Stimulated activated CD4-positive, alpha-beta T cell treated with anti-CD3 and anti-CD28 coated beads, Interleukin-4, amount 100 ng/mL, for 24 hours (primary cell): ENCODE data around the gene AZU1.

Experiments used
- DNase-seq: peaks from one replicate; pipeline ENCODE4 v3.0.0-alpha.2; 2020

The AZU1 gene

DNA sequence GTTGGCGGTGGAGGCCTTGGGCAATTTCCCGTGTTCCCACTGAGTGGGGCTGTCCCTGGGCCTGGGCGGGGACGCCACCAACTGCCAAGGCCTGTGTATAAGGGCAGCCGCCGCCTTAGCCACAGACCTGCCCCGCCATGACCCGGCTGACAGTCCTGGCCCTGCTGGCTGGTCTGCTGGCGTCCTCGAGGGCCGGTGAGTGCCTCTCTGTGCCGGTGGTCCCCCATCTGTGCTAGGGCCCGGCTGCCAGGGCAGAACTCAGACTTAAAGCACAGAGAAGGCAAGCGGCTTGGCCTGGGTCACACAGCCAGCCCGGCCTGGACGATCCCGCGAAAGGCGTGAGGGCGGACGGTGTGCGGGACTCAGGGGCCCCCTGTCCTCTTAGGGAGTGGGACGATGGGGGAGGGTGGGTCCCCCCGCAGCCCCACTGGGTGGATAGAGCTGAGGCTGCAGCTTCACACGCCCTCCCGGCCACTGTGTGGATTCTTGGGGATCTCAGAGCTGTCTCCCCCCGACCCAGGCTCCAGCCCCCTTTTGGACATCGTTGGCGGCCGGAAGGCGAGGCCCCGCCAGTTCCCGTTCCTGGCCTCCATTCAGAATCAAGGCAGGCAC lies at the start of gene AZU1:
AZU1 (plus strand) TSS at position 128 of the 612 bp plus-strand sequence; CDS start at position 138, 10 bp downstream.
- DNase-seq = no peak

DNA sequence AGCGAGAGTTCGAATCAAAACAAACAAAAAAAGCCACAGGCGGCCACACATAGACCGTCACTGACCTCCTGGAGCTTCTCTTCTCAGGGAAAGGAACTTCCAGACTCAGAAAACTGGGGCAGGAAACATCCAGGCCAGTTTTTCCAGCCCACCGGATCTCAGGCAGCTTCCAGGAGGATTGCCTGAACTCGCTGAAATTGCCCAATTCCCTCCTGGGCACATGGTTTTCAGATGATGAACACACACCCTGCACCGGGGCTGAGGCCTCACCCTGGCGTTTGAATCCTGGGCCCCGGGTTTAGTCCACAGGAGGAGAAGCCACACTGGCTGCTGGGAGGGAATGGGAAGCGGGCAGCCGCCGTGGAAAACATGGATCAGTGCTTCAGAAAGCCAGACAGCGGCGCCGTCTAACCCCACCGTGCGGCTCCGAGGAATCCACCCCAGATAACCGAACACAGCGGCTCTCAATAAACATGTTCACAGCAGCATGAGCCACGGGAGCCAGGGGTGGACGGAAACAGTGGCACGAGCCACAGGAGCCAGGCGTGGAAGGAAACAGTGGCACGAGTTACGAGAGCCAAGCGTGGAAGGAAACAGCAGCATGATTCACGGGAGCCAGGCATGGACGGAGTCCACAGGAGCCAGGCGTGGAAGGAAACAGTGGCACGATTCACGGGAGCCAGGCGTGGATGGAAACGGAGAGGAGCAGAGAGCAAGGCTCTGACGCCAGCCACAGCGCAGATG lies 48.6 kb upstream of the AZU1 start:
- no peak for DNase-seq

GRCh38 chr19:780935-781334 lies 46.7 kb upstream of the AZU1 start:
- DNase-seq = no peak

DNA sequence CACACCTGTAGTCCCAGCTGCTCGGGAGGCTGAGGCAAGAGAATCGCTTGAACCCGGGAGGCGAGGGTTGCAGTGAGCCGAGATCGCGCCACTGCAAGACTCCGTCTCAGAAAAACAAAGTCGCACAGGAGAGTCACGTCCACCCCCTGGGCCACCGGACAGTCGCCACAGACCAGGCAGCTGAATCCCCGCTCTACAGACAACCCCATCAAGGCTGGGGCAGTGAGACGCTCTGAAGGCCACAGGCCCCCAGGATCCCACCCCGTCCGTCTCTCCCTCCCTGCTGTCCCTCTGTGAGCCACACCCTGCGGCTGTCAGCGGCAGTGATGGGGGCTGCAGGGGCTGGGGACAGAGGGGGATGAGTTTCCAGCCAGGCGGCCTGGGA lies 45.8 kb upstream of the AZU1 start:
- DNase-seq = no peak

DNA sequence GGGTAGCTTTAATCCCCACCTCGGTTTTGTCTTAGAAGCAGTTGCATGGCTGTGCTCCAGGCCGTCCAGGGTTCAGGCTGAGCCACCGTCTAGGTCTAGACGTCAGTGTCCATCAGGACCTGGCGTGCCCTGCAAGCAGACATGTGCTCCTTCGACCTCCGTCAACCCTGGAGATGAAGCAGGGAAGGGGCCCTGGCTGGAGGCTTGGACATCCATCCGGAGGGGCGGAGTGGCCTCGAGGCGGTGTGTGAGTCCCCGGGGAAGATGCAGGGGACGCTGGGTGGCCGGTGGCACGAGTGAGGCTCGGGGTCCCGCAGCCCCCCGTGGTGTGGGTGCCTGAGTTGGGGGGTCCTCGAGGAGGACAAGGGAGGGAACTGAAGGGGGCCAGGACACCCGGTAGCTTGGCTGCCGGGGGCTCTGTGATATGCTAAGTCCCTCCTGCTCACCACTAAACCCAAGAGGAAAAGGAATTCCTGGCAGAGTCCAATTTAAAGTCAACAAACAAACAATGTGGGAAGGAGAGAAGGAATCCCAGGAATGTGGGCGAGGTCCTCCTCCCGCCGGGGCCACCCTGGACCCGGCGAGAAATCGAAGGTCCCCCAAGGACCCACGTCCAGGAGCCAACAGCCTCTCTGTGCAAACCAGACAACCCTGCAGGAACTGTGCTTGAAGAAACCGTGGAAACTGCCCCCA lies 45.3 kb upstream of the AZU1 start:
- DNase-seq = no peak

DNA sequence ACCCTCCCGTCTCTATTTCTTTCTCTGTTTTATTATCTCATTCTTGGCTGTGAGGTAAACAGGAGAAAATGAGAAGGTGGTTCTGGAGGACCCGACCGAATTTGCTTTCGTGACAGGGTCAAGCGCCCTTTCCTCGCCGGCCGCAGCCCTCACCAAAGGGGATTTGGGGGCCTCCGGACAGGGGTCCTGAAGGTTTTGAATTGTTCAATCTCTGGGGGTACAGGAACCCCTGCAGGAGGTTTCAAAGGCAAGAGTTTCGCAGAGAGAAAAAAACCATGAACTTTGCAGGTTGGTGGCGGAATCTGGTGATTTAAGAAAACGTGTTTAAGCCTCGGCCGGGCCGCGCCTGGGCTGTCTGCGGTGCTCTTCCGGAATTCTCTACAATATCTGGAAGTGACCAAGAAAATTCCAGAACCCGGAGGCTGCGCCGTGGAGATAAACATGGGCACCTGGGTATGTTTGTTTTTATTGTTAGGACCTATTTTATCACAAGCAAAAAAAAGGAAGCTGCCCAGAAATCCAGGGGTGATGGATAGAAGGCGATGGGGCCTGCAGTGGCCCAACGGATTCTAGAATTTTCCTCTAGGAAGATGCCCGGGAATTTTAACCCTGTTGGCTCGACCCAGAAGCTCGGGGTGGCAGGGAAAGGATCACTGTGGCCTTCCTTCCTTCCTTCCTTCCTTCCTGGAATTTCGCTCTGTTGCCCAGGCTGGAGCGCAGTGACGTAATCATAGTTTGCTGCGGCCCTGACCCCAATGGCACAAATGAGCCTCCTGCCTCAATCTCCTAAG lies 44.6 kb upstream of the AZU1 start:
- DNase-seq = no peak

GRCh38 chr19:784541-784940 lies 43.1 kb upstream of the AZU1 start:
- no peak for DNase-seq

GRCh38 chr19:787536-787935 lies 40.1 kb upstream of the AZU1 start:
- no peak for DNase-seq

- DNase-seq = no peak
These were observed 39.0 kb upstream of the AZU1 start for GRCh38 chr19:788686-788982.

GRCh38 chr19:788983-789700 lies 38.5 kb upstream of the AZU1 start:
- no peak for DNase-seq

DNA sequence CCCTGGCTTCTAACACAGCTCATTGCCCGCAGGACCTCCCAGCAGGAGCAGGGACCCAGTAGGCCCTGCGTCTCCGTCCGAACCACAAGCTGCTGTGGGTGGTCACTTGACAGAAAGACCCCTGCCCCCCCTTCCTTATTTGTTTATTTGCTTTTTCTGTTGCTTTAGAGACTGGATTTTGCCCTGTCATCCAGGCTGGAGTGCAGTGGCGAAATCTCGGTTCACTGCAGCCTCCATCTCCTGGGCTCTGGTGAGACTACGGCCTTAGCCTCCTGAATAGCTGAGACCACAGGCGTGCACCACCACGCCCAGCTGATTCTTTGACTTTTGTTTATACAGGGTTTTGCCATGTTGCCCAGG lies 38.0 kb upstream of the AZU1 start:
- no peak for DNase-seq

DNA sequence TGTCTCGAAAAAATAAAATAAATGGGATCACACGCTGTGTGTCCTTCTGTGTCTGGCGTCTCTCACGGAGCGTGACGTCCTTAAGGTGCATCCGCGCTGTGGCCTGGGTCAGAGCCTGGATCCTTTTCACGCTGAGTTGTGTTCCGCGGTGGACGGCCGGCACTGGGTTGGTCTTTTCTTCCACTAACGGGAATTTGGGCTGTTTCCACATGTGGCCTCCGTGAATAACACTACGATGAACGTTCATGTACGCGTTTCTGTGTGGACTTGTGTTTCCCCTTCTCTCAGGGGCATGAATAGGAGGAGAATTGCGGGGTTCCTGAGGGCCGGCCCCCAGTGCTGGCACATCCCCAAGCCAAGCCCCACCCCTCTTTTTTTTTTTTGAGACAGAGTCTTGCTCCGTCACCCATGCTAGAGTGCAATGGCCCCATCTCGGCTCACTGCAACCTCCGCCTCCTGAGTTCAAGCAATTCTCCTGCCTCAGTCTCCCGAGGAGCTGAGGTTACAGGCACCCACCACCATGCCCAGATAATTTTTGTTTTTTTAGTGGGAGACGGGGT lies 36.5 kb upstream of the AZU1 start:
- DNase-seq = no peak

DNA sequence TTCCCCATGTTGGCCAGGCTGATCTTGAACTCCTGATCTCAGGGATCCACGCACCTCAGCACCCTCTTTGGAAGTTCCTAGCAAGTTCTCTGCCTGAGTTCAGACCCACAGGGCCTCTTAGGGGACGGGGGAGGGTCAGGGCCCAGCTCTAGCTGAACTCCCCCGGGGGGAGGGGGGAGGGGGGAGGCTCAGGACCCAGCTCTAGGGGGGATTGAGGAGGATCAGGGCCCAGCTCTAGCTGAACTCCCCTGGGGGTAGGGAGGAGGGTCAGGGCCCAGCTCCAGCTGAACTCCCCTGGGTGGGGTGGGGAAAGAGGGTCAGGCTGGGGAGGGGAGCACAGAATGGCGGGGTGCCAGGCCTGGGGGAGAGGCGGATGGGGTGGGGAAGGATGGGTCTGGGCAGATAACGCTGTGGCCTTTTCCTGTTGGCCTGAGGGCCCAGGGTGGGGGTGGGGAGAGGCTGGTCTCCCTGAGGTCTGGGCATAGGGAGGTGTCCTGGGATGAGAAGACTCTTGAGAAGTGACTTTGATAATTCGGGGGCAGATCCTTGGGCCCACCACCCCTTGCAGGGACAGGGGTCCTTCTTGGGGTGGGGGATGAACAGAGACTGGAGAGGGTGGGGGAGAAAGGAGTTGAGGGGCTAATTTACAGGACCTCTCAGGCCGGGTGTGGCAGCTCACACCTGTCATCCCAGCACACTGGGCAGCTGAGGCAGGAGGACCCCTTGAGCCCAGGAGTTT lies 35.9 kb upstream of the AZU1 start:
- no peak for DNase-seq

GRCh38 chr19:792306-792885 lies 35.2 kb upstream of the AZU1 start:
- DNase-seq = no peak

DNA sequence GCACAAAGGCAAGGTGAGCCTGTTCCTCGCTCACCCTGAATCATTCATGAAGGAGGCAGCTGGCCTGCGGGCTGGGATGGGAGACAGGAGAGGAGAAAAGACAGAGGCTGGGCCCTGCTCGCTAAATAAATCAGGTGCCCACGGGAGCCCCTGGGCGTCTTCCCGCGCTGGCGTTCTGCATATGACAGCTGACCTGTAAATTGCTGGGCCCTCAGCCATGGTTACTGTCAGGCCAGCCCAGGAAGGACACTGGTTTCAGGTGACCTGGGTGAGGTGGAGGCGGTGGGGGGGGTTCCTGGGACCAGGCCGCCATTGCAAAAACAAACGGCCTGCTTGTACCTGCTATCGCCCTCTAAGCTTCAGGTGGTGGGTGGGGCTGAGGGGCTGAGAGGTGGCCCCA lies 33.8 kb upstream of the AZU1 start:
- no peak for DNase-seq

GRCh38 chr19:795073-795611 lies 32.5 kb upstream of the AZU1 start:
- no peak for DNase-seq

- DNase-seq = peak; percentile 3
These were observed 31.7 kb upstream of the AZU1 start for GRCh38 chr19:795691-796581.

- DNase-seq = peak; percentile 100
These were observed 30.7 kb upstream of the AZU1 start, which contains the start of gene PTBP1 for GRCh38 chr19:796692-797527. TSS of gene PTBP1 (plus strand) at chr19:797452. CDS start at chr19:797498, 46 bp downstream.
